Neural cell (in vitro differentiated cells): ENCODE data around the gene ROR1. TPM values are rescaled to one million over a fixed set of nuclear protein-coding genes. Genes with fewer than 3 reads are reported as not detected.

Source experiments
- H2AFZ ChIP-seq: fragments of 200-600, 300-800 bp; sonication (generic), shearing (Covaris generic); 2 replicates; pipeline ENCODE4 v1.6.0; 2014; ENCODE audit warnings: low read depth, mild to moderate bottlenecking, antibody characterized with exemption, low read length, moderate library complexity
- H3F3A ChIP-seq: fragments of 200-600 bp; shearing (Covaris generic); 2 replicates; pipeline ENCODE4 v1.6.1; 2016; ENCODE audit warnings: mild to moderate bottlenecking, moderate library complexity, mixed read lengths, antibody characterized with exemption, low read length; ENCODE audit not compliant: insufficient read depth, poor library complexity, severe bottlenecking
- H3K27ac ChIP-seq: fragments of 200-600, 300-800 bp; sonication (generic), shearing (Covaris generic); 2 replicates; pipeline ENCODE4 v1.5.1; 2014; ENCODE audit warnings: mild to moderate bottlenecking, low read length, moderate library complexity
- H3K27me3 ChIP-seq: fragments of 300-800, 200-600 bp; sonication (generic), shearing (Covaris generic); 2 replicates; pipeline ENCODE4 v1.6.0; 2014; ENCODE audit warnings: mild to moderate bottlenecking, low read depth, low read length, moderate library complexity; ENCODE audit not compliant: insufficient read depth
- H3K36me3 ChIP-seq: fragments of 300-800, 200-600 bp; sonication (generic), shearing (Covaris generic); 2 replicates; pipeline ENCODE4 v1.5.1; 2014; ENCODE audit warnings: mild to moderate bottlenecking, antibody characterized with exemption, low read length, moderate library complexity; ENCODE audit not compliant: insufficient read depth
- H3K4me2 ChIP-seq: fragments of 300-800, 200-600 bp; sonication (generic), shearing (Covaris generic); 2 replicates; pipeline ENCODE4 v1.6.0; 2014; ENCODE audit warnings: mild to moderate bottlenecking, low read length
- H3K4me3 ChIP-seq: fragments of 300-800, 200-600 bp; sonication (generic), shearing (Covaris generic); 2 replicates; pipeline ENCODE4 v1.5.1; 2014; ENCODE audit warnings: mild to moderate bottlenecking, low read length, moderate library complexity
- H3K79me2 ChIP-seq: fragments of 200-600 bp; shearing (Covaris generic); replicated peaks from 2 replicates; pipeline ENCODE4 v1.6.0; 2014; ENCODE audit warnings: mild to moderate bottlenecking, low read length, moderate library complexity; ENCODE audit not compliant: insufficient read depth
- H3K9ac ChIP-seq: fragments of 300-800, 200-600 bp; sonication (generic), shearing (Covaris generic); 2 replicates; pipeline ENCODE4 v1.6.1; 2016; ENCODE audit warnings: mild to moderate bottlenecking, low read length, mixed read lengths
- H3K9me2 ChIP-seq: fragments of 200-600 bp; shearing (Covaris generic); 2 replicates; pipeline ENCODE4 v1.6.1; 2016; ENCODE audit warnings: mild to moderate bottlenecking, low read length, mixed read lengths; ENCODE audit not compliant: insufficient read depth
- H3K9me3 ChIP-seq: fragments of 200-600, 300-800 bp; sonication (generic), shearing (Covaris generic); 2 replicates; pipeline ENCODE4 v1.6.1; 2016; ENCODE audit warnings: mild to moderate bottlenecking, mixed run types, low read length, moderate library complexity, mixed read lengths
- H4K20me1 ChIP-seq: fragments of 200-600 bp; shearing (Covaris generic); 2 replicates; pipeline ENCODE4 v1.6.1; 2016; ENCODE audit warnings: mild to moderate bottlenecking, mixed run types; ENCODE audit not compliant: insufficient read depth
- CTCF ChIP-seq: fragments of 450-650 bp; IDR thresholded peaks from 2 replicates; pipeline ENCODE4 v1.5.1; 2014; ENCODE audit warnings: antibody characterized with exemption, mild to moderate bottlenecking, moderate library complexity; ENCODE audit not compliant: poor library complexity, severe bottlenecking
- EP300 ChIP-seq: fragments of 450-650 bp; conservative IDR thresholded peaks from 2 replicates; pipeline ENCODE4 v1.6.1; 2014; ENCODE audit warnings: antibody characterized with exemption, mild to moderate bottlenecking, moderate library complexity; ENCODE audit not compliant: poor library complexity, severe bottlenecking
- EZH2 ChIP-seq: fragments of 200-600, 300-800 bp; shearing (Covaris generic), sonication (generic); IDR thresholded peaks from 2 replicates; pipeline ENCODE4 v1.6.1; 2014; ENCODE audit warnings: antibody characterized with exemption, low read length, borderline replicate concordance, mild to moderate bottlenecking; ENCODE audit not compliant: insufficient read depth, poor library complexity, severe bottlenecking
- MXI1 ChIP-seq: fragments of 450-650 bp; conservative IDR thresholded peaks from 2 replicates; pipeline ENCODE4 v1.6.1; 2014; ENCODE audit warnings: antibody characterized with exemption, mild to moderate bottlenecking; ENCODE audit not compliant: poor library complexity, severe bottlenecking
- POLR2AphosphoS5 ChIP-seq: IDR thresholded peaks from 2 replicates; pipeline ENCODE4 v1.6.1; 2012
- RAD21 ChIP-seq: fragments of 450-650 bp; conservative IDR thresholded peaks from 2 replicates; pipeline ENCODE4 v1.6.1; 2014; ENCODE audit warnings: antibody characterized with exemption, mild to moderate bottlenecking, moderate library complexity
- REST ChIP-seq: IDR thresholded peaks from 2 replicates; pipeline ENCODE4 v1.6.1; 2012; ENCODE audit warnings: borderline replicate concordance
- SMC3 ChIP-seq: fragments of 450-650 bp; conservative IDR thresholded peaks from 2 replicates; pipeline ENCODE4 v1.6.1; 2014; ENCODE audit warnings: antibody characterized with exemption, mild to moderate bottlenecking, moderate library complexity; ENCODE audit not compliant: poor library complexity
- TAF1 ChIP-seq: IDR thresholded peaks from 2 replicates; pipeline ENCODE4 v1.6.1; 2012; ENCODE audit warnings: low read depth
- polyA plus RNA-seq: library from polyadenylated mRNA; depleted of rRNA; stranded (reverse); fragments of >200 nt; gene quantifications from 2 replicates; pipeline ENCODE4 v1.2.3, GENCODE V29; 2014

The ROR1 gene
- polyA plus RNA-seq, 1 donor from 2014 or later = 0.27 TPM

DNA sequence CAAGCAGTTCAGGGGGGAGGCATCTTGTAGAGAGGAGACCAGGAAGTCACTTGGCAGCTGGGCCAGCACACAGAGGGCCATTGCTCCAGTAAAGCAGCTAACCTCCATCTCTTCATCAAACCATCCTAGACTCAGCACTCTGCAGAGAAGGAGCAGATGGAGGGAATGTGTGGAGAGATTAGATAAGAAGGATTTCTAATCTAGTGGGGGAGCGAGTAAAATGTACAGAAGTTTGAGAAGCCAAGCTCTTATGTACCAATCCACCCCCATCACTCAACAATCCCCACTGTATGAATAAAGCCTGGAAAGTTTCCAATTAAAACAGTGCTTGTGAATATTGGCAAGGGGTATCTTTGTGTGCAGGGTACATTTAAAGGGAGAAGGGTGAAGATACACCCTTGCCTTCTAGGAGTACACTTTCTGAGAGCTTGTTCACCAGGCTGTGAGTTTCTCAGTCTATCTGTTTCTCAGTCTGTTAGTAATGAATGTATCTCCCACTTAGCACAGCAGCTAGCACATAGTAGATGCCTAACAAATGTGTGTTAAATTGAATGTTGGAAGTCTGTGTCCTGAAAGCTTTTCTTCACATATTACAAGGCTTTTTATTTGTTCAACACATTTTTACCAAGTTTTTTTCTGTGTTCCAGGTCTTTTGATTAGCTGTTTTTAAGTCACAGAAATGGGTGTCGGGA lies 286.9 kb downstream of the ROR1 start:
- Histone ChIP-seq H3K9me3 (no peaks in the 10 kb centered on the region), H3K4me3 (no peak overlapping the region), H2AFZ (no peak overlapping the region), H3K79me2 (no peaks in the 10 kb centered on the region), H3K4me2 (no peak overlapping the region), H3K36me3 (no peaks in the 10 kb centered on the region), H3F3A (no peaks in the 10 kb centered on the region), H3K9me2 (no peaks in the 10 kb centered on the region), H3K27ac (no peak overlapping the region), H4K20me1 (no peaks in the 10 kb centered on the region), H3K27me3 (no peaks in the 10 kb centered on the region), H3K9ac (no peak overlapping the region)
- TF ChIP-seq TAF1 (no peak), POLR2AphosphoS5 (no peak), RAD21 (no peak), CTCF (no peak), REST (no peak), SMC3 (no peak), EP300 (no peak), MXI1 (no peak), EZH2 (no peak)

GRCh38 chr1:64061430-64062104 lies 287.8 kb downstream of the ROR1 start:
- no peaks in the 10 kb centered on the region for H3K9me3 ChIP-seq
- no peak overlapping the region for H3K27ac ChIP-seq
- H3K9me2 ChIP-seq = no peaks in the 10 kb centered on the region
- H3F3A ChIP-seq = no peaks in the 10 kb centered on the region
- no peaks in the 10 kb centered on the region for H3K36me3 ChIP-seq
- H3K79me2 ChIP-seq = no peaks in the 10 kb centered on the region
- no peaks in the 10 kb centered on the region for H4K20me1 ChIP-seq
- TF ChIP-seq TAF1 (no peak), REST (no peak), EP300 (no peak), POLR2AphosphoS5 (no peak), CTCF (no peak), MXI1 (no peak), SMC3 (no peak), EZH2 (no peak)
- no peak overlapping the region for H3K4me3 ChIP-seq
- H3K4me2 ChIP-seq = no peak overlapping the region
- H2AFZ ChIP-seq = no peak overlapping the region
- no peak overlapping the region for H3K9ac ChIP-seq
- H3K27me3 ChIP-seq = no peaks in the 10 kb centered on the region
